COR-L47 (cell line): ENCODE data around the gene RGS7.
"Not testable (repeated sequence)": the region's sequence is repeated elsewhere in the genome, so short reads cannot be mapped to it uniquely, and the experiment has no call there.

Experiments used
- DNase-seq: peaks from one replicate; lab custom pipeline; 2025; lab: John Stamatoyannopoulos, UW

Gene RGS7

DNA sequence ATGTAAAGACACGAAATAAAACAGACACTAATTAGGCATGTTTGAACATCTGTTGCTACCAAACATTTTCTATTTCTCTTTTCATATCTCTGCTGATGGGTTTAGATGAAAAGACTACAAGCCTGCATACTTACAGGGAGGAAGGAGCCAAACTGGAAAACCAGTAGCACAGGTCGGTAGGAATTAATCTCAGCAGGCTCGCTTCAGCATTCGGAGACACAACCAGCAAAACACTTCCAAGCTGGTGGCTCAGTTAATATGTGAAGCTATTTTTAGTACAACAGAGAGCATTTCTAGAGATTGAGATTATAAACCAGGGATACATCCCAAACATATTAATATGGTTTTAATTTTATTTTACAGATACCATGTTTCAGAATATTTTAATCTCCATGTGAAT lies 444.2 kb downstream of the RGS7 start:
- DNase-seq = no peak

- no peak for DNase-seq
Measured at GRCh38 chr1:240909701-240910457, 447.1 kb downstream of the RGS7 start.

- DNase-seq = peak; percentile 62
Measured at GRCh38 chr1:240906477-240906876, 450.5 kb downstream of the RGS7 start.

GRCh38 chr1:240905225-240905765 lies 451.7 kb downstream of the RGS7 start:
- DNase-seq = no peak

GRCh38 chr1:240895424-240895823 lies 461.6 kb downstream of the RGS7 start:
- DNase-seq = not testable (repeated sequence)

- DNase-seq = no peak
Measured at GRCh38 chr1:240888787-240889048, 468.3 kb downstream of the RGS7 start.

- DNase-seq = peak; percentile 27
Measured at GRCh38 chr1:240888039-240888786, 468.8 kb downstream of the RGS7 start.

- no peak for DNase-seq
Measured at GRCh38 chr1:240883490-240883889, 473.5 kb downstream of the RGS7 start.

- DNase-seq = not testable (repeated sequence)
Measured at GRCh38 chr1:240882656-240883308, 474.2 kb downstream of the RGS7 start.

DNA sequence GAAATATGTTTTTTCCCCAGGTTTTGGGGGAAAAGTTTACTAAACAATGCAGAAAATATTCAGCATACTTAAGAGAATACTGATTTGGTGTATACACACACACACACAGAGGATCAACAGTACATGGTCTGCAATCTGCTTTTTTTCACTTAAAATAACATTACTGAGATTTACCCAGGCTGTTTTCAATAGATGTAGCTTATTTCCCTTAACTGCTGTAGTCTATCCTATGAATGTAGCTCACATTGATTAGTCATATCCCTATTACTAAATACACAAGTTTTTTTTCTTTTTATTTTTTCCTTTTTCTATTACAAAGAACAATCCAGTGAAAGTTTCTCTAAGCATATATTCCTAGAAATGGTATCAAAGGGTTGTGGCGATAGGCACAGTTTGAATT lies 478.4 kb downstream of the RGS7 start:
- no peak for DNase-seq

- no peak for DNase-seq
Measured at GRCh38 chr1:240877605-240878004, 479.4 kb downstream of the RGS7 start.

- no peak for DNase-seq
Measured at GRCh38 chr1:240876071-240876470, 480.9 kb downstream of the RGS7 start.

GRCh38 chr1:240869071-240869470 lies 487.9 kb downstream of the RGS7 start:
- no peak for DNase-seq

GRCh38 chr1:240866724-240867123 lies 490.3 kb downstream of the RGS7 start:
- DNase-seq = no peak

GRCh38 chr1:240860023-240860422 lies 497.0 kb downstream of the RGS7 start:
- DNase-seq = no peak

GRCh38 chr1:240854367-240854766 lies 502.6 kb downstream of the RGS7 start:
- DNase-seq = no peak

DNA sequence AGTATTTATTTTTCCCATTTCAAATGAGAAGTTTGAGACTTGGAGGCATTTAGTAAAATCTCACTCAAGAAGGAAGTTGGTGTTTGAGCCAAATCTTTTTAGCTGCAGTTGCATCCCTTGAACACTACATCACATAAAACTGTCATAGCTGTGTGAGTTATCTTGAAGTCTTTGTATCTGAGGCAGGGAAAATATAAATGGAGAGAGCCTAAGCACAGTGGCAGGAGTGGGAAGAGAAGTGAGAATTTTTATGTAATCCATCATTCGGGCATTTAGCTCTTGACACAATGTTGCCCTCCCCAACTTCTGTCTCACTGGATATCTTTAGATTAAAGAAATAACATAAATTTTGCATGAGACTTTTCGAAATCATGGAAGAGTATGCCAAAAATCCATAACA lies 509.7 kb downstream of the RGS7 start:
- DNase-seq = no peak

DNA sequence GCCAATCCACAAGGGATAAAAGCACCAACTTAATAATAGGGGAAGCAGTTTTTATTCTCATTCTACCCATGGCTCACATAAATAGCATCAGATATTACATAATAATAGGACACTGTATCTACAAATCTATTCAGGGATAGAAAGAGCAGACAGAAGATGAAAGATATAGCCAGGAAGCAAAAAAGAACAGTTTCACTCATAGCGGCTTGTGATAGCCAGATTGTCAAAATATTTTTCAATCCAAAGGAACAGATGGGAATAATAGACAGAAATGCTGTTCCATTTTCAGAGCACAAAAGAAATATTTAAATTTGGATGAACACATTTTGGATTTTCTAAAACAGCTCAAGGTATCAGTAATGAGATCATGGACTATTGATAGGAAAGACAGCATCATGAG lies 512.5 kb downstream of the RGS7 start:
- no peak for DNase-seq

DNA sequence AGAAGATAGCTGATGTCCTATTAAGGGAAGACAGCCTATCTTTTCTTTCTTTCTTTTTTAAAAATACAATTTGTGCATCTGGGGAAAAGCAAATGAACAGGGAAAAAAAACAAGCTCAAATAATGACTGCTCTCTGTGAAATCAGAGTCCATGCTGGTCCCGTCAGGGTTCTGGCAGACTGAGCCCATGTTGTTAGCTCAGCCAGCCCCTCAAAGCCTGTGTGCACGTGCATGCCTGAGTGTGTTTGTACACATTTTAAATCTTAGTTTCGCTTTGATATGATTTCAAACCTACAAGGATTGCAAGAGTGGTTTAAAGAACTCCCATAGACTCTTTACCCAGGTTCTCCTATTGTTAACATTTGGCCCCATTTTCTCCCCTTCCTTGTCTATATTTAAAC lies 513.2 kb downstream of the RGS7 start:
- no peak for DNase-seq

- no peak for DNase-seq
Measured at GRCh38 chr1:240836271-240836670, 520.7 kb downstream of the RGS7 start.

DNA sequence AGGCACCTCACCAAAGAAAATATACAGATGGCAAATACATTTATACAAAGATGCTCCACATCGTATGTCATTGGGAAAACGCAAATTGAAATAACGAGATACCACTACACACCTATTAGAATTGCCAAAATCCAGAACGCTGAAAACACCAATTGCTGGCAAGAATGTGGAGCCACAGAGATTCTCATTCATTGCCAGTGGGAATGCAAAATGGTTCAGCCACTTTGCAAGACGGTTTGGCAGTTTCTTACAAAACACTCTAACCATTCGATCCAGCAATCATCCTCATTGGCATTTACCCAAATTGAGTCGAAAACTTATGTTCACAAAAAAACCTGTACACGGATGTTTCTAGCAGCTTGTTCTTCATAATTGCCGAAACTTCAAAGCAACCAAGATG lies 521.7 kb downstream of the RGS7 start:
- no peak for DNase-seq

DNA sequence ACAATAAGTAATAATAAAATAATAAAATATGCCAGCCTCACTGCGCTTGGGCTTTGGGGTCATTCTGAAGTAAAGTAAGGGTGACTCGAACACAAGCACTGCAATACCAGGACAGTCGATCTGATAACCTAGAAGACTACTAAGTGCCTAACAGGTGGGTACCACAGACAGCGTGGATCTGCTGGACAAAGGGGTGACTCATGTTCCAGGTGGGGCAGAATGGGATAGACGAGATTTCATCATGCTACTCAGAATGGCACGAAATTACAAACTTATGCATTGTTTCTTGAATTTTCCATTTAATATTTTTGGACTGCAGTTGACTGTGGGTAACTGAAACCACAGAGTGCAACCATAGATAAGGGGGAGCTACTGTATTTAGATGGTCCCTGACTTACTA lies 523.9 kb downstream of the RGS7 start:
- DNase-seq = no peak

DNA sequence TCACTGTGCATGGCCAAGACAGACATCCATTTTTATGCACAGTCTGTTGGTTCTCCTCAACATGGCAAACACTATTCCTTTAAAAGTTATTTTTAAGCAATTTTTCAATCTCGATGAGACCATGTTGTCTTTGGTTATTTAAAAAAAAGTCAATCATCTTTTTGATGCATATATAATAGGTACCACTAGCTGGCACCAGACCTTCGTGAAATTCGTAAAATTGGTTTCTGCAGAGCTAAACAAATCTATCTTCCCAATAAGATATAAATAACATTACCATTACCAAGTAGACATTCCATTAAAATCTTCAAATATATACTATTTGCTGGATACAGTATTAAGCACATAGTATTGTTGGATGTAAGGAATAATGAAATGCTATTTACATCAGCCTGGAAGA lies 525.1 kb downstream of the RGS7 start:
- no peak for DNase-seq
